ENCODE measurements around the gene WHRN. TPM values are rescaled to one million over a fixed set of nuclear protein-coding genes. Genes with fewer than 3 reads are reported as not detected.

Gene WHRN
- total and polyA plus RNA-seq, 2 experiments from 2014 or later, result 8.3 to 8.9 TPM

DNA sequence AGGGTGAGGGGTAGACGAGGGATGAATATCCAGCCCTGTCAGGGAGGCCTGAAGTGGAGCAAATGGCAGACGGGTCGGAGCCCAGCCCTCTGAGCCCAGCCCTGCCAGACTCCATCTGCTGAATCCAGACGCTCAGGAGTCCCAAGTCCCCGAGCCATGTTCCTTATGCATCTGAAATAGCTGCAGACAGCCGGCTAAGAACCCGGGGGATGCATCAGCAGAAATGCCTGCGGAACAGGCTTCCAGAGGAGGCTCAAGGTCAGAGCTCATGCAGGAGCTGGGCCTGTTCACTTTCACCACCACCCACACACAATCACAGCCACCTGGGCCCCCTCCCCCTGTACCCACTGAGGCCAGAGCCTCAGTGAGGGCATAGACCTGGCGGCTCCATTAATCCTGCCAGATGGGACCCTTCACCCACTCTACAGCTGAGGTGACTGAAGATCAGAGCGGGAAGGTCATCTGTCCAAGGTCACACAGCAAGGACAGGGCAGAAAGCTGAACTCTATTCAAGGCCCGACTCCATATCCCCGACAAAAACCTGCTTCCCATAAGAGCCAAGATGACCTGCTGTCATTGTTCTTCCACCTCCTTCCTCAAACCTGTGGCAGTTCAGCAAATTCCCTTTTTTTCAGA is 93.1 kb downstream of the WHRN start (continued):
- TF ChIP-seq, protein P1, sequence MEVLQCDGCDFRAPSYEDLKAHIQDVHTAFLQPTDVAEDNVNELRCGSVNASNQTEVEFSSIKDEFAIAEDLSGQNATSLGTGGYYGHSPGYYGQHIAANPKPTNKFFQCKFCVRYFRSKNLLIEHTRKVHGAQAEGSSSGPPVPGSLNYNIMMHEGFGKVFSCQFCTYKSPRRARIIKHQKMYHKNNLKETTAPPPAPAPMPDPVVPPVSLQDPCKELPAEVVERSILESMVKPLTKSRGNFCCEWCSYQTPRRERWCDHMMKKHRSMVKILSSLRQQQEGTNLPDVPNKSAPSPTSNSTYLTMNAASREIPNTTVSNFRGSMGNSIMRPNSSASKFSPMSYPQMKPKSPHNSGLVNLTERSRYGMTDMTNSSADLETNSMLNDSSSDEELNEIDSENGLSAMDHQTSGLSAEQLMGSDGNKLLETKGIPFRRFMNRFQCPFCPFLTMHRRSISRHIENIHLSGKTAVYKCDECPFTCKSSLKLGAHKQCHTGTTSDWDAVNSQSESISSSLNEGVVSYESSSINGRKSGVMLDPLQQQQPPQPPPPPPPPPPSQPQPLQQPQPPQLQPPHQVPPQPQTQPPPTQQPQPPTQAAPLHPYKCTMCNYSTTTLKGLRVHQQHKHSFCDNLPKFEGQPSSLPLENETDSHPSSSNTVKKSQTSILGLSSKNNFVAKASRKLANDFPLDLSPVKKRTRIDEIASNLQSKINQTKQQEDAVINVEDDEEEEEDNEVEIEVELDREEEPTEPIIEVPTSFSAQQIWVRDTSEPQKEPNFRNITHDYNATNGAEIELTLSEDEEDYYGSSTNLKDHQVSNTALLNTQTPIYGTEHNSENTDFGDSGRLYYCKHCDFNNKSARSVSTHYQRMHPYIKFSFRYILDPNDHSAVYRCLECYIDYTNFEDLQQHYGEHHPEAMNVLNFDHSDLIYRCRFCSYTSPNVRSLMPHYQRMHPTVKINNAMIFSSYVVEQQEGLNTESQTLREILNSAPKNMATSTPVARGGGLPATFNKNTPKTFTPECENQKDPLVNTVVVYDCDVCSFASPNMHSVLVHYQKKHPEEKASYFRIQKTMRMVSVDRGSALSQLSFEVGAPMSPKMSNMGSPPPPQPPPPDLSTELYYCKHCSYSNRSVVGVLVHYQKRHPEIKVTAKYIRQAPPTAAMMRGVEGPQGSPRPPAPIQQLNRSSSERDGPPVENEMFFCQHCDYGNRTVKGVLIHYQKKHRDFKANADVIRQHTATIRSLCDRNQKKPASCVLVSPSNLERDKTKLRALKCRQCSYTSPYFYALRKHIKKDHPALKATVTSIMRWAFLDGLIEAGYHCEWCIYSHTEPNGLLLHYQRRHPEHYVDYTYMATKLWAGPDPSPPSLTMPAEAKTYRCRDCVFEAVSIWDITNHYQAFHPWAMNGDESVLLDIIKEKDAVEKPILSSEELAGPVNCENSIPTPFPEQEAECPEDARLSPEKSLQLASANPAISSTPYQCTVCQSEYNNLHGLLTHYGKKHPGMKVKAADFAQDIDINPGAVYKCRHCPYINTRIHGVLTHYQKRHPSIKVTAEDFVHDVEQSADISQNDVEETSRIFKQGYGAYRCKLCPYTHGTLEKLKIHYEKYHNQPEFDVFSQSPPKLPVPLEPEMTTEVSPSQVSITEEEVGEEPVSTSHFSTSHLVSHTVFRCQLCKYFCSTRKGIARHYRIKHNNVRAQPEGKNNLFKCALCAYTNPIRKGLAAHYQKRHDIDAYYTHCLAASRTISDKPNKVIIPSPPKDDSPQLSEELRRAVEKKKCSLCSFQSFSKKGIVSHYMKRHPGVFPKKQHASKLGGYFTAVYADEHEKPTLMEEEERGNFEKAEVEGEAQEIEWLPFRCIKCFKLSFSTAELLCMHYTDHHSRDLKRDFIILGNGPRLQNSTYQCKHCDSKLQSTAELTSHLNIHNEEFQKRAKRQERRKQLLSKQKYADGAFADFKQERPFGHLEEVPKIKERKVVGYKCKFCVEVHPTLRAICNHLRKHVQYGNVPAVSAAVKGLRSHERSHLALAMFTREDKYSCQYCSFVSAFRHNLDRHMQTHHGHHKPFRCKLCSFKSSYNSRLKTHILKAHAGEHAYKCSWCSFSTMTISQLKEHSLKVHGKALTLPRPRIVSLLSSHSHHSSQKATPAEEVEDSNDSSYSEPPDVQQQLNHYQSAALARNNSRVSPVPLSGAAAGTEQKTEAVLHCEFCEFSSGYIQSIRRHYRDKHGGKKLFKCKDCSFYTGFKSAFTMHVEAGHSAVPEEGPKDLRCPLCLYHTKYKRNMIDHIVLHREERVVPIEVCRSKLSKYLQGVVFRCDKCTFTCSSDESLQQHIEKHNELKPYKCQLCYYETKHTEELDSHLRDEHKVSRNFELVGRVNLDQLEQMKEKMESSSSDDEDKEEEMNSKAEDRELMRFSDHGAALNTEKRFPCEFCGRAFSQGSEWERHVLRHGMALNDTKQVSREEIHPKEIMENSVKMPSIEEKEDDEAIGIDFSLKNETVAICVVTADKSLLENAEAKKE (CRISPR knock-in tag; IDR thresholded peaks at IDR 0.05), result no peak
- TF ChIP-seq JUNB (IDR thresholded peaks at IDR 0.05; ENCODE audit: unreplicated experiment), result no peak

DNA sequence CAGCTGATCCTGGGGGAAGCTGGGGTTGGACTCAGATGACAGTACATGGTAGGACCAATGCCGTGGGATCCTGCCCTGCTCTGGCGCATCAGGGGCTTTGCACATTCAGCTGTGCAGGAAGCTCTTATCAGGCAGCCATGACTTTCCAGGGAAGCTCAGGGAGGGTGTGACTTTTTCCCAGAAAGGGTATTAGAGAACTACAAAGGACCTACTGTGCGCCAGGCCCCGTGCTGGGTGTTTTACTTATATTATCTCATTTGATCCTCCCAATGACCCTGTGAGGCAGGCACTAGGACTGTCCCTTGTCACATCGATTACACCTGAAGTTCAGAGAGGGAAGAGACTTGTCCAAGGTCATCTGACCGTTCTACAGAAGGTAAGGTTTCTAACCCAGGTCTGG is 93.8 kb downstream of the WHRN start:
- no peaks in the 10 kb centered on the region for H3F3A ChIP-seq (replicated peaks; ENCODE audit: low read depth)
- Mint-ChIP-seq H3K9me3 (no peaks in the 10 kb centered on the region), H3K4me1 (peaks cover 45% of the 10 kb centered on the region), H3K27me3 (ENCODE audit: insufficient read depth, low read depth, poor library complexity) (peaks cover 18% of the 10 kb centered on the region), H3K27ac (no peak overlapping the region), H3K36me3 (ENCODE audit: low read depth) (no peaks in the 10 kb centered on the region), H3K4me3 (no peak overlapping the region)
- no peaks in the 10 kb centered on the region for H3K9me2 ChIP-seq (ENCODE audit: insufficient read depth)
- no peaks in the 10 kb centered on the region for H4K20me1 ChIP-seq (replicated peaks; ENCODE audit: insufficient read depth)
- no peak overlapping the region for H3K4me3 ChIP-seq
- no peaks in the 10 kb centered on the region for H3K36me3 ChIP-seq (ENCODE audit: insufficient read depth)
- DNase-seq (ENCODE audit: low spot score) (peak; percentile 43), ATAC-seq (no peak)
- H2AFZ ChIP-seq, result no peak overlapping the region
- no peaks in the 10 kb centered on the region for H3K27me3 ChIP-seq (ENCODE audit: insufficient read depth)
- no peak overlapping the region for H3K27ac ChIP-seq (ENCODE audit: low read depth)
- no peaks in the 10 kb centered on the region for H3K79me2 ChIP-seq (replicated peaks; ENCODE audit: insufficient read depth)
- TF ChIP-seq, protein P2, sequence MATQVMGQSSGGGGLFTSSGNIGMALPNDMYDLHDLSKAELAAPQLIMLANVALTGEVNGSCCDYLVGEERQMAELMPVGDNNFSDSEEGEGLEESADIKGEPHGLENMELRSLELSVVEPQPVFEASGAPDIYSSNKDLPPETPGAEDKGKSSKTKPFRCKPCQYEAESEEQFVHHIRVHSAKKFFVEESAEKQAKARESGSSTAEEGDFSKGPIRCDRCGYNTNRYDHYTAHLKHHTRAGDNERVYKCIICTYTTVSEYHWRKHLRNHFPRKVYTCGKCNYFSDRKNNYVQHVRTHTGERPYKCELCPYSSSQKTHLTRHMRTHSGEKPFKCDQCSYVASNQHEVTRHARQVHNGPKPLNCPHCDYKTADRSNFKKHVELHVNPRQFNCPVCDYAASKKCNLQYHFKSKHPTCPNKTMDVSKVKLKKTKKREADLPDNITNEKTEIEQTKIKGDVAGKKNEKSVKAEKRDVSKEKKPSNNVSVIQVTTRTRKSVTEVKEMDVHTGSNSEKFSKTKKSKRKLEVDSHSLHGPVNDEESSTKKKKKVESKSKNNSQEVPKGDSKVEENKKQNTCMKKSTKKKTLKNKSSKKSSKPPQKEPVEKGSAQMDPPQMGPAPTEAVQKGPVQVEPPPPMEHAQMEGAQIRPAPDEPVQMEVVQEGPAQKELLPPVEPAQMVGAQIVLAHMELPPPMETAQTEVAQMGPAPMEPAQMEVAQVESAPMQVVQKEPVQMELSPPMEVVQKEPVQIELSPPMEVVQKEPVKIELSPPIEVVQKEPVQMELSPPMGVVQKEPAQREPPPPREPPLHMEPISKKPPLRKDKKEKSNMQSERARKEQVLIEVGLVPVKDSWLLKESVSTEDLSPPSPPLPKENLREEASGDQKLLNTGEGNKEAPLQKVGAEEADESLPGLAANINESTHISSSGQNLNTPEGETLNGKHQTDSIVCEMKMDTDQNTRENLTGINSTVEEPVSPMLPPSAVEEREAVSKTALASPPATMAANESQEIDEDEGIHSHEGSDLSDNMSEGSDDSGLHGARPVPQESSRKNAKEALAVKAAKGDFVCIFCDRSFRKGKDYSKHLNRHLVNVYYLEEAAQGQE (IDR thresholded peaks at IDR 0.05; ENCODE audit: unreplicated experiment), result no peak
- H3K4me2 ChIP-seq, result no peak overlapping the region
- peaks cover 20% of the 10 kb centered on the region; the same call in 1 of the 2 replicates for H3K4me1 ChIP-seq (ENCODE audit: insufficient read depth)

Measured in GM23338 (cell line).